Right cardiac atrium (tissue), 5 donors: ENCODE data around the gene SLC39A1. TPM values are rescaled to one million over a fixed set of nuclear protein-coding genes. Genes with fewer than 3 reads are reported as not detected.

Experiments used
- ATAC-seq, 2 donors: fragments of 200-7000 bp; cut with Tn5 transposase; one replicate each; pipeline versions ENCODE4 v1.8.0 to v1.9.1; 2020; ENCODE audit warnings: moderate library complexity in 2 of 2, mild to moderate bottlenecking in 1 of 2
- DNase-seq, 3 donors: peaks; one replicate each; pipeline ENCODE4 v3.0.0-alpha.2; 2020
- H3K27ac ChIP-seq: one replicate; pipeline ENCODE4 v1.5.1; 2013; ENCODE audit warnings: mild to moderate bottlenecking, low read length, control low read depth, moderate library complexity
- H3K27me3 ChIP-seq: one replicate; pipeline ENCODE4 v1.6.1; 2013; ENCODE audit not compliant: control insufficient read depth, insufficient read depth
- H3K4me1 ChIP-seq: one replicate; pipeline ENCODE4 v1.6.1; 2013; ENCODE audit warnings: low read length; ENCODE audit not compliant: control insufficient read depth, insufficient read depth
- H3K4me3 ChIP-seq: one replicate; pipeline ENCODE4 v1.5.1; 2013; ENCODE audit warnings: low read length, control low read depth
- H3K9me3 ChIP-seq: one replicate; pipeline ENCODE4 v1.6.1; 2013; ENCODE audit warnings: low read length; ENCODE audit not compliant: control insufficient read depth
- WGBS: extraction: QIAGEN DNeasy Blood & Tissue Kit; methylation state at CpG from one replicate; pipeline ENCODE4 v1.1.7; 2013; 5-methylcytosine and 5-hydroxymethylcytosine counted together
- intact Hi-C, 4 donors: fragments of 100-400 bp; cut with DNase I; formaldehyde crosslinking; loops; one replicate each; pipeline versions ENCODE4 v1.11.0 to v1.14.0; 2022 to 2023
- polyA plus RNA-seq: library from polyadenylated mRNA; stranded (reverse); fragments of 200-250 nt; gene quantifications from one replicate; pipeline ENCODE4 v1.2.3, GENCODE V29; 2013
- total RNA-seq, 4 donors: library from RNA; stranded (reverse); fragmentation: NEBNext Ultra II Directional; extraction: Animal tissue kit (Norgen Biotek cat#: 25700); gene quantifications; one replicate each; pipeline ENCODE4 v1.2.1, GENCODE V29; 2021
- donor health status: healthy with polysubstance abuse.
- donor health status: DM: no; HTN: yes; CAD: no.
- donor health status: DM: no; HTN: no; CAD: no.
- donor health status: DM: no; HTN: yes; CAD: no; lungs with severe emphysema.
- donor health status: DM: yes; HTN: yes; CAD: no.

SLC39A1 gene
- total and polyA plus RNA-seq, 5 donors = 61.2 to 71.4 (median 63.7) TPM

GRCh38 chr1:153946622-153947241, 16.6 kb downstream of the SLC39A1 start, which contains the start of gene DENND4B:
DENND4B (minus strand) TSS chr1:153946718; CDS start chr1:153944374, 2,344 bp downstream.
- Histone ChIP-seq H3K27me3 (no peaks in the 10 kb centered on the region), H3K4me1 (peaks cover 2% of the 10 kb centered on the region), H3K27ac (peak within 1 kb of the TSS; percentile 97), H3K9me3 (no peaks in the 10 kb centered on the region), H3K4me3 (peak within 1 kb of the TSS; percentile 94)
- peak; percentile 84 to 94 (median 93) for DNase-seq
- ATAC-seq = peak; percentile 78 to 84
- 9% methylated on average over 28 of the region's 28 CpGs for WGBS
- intact Hi-C loops = no loop called here

GRCh38 chr1:153945795-153946621, 17.3 kb downstream of the SLC39A1 start:
- DNase-seq = peak; percentile 92 to 95 (median 95)
- Histone ChIP-seq H3K27ac (peak overlapping the region; percentile 97), H3K9me3 (no peaks in the 10 kb centered on the region), H3K27me3 (no peaks in the 10 kb centered on the region), H3K4me1 (peaks cover 2% of the 10 kb centered on the region), H3K4me3 (peak overlapping the region; percentile 94)
- peak; percentile 87 to 88 for ATAC-seq
- intact Hi-C loops = no loop called here
- under 1% methylated on average over 94 of the region's 95 CpGs for WGBS

GRCh38 chr1:153945131-153945794, 18.1 kb downstream of the SLC39A1 start:
- DNase-seq (peak; percentile 64 to 85 (median 84)), ATAC-seq (peak; percentile 25 to 62)
- peak overlapping the region; percentile 97 for H3K27ac ChIP-seq
- H3K9me3 ChIP-seq = no peaks in the 10 kb centered on the region
- WGBS = 26% methylated on average over 12 of the region's 12 CpGs
- H3K4me3 ChIP-seq = peak overlapping the region; percentile 94
- intact Hi-C loops = no loop called here
- H3K4me1 ChIP-seq = peaks cover 2% of the 10 kb centered on the region
- H3K27me3 ChIP-seq = no peaks in the 10 kb centered on the region

GRCh38 chr1:153944827-153945117, 18.6 kb downstream of the SLC39A1 start:
- peak overlapping the region; percentile 94 for H3K4me3 ChIP-seq
- H3K27ac ChIP-seq = peak overlapping the region; percentile 97
- ATAC-seq = no peak
- no peaks in the 10 kb centered on the region for H3K9me3 ChIP-seq
- no peaks in the 10 kb centered on the region for H3K27me3 ChIP-seq
- intact Hi-C loops = no loop called here
- no peak for DNase-seq
- peaks cover 2% of the 10 kb centered on the region for H3K4me1 ChIP-seq
- 62% methylated on average over 3 of the region's 3 CpGs for WGBS

- no peaks in the 10 kb centered on the region for H3K27me3 ChIP-seq
- H3K4me1 ChIP-seq = peaks cover 2% of the 10 kb centered on the region
- intact Hi-C loops = no loop called here
- 78% methylated on average over 15 of the region's 15 CpGs for WGBS
- peak in 2 of 3 donors; percentile 47 to 68 for DNase-seq
- H3K4me3 ChIP-seq = no peak overlapping the region
- H3K9me3 ChIP-seq = no peaks in the 10 kb centered on the region
- no peak overlapping the region for H3K27ac ChIP-seq
- ATAC-seq = no peak
Measured at GRCh38 chr1:153944005-153944826, 19.1 kb downstream of the SLC39A1 start.

- intact Hi-C loops = no loop called here
- H3K9me3 ChIP-seq = no peaks in the 10 kb centered on the region
- peak in 1 of 3 donors; percentile 49 for DNase-seq
- no peak for ATAC-seq
- no peak overlapping the region for H3K4me3 ChIP-seq
- WGBS = 85% methylated on average over 11 of the region's 11 CpGs
- no peak overlapping the region for H3K27ac ChIP-seq
- H3K27me3 ChIP-seq = no peaks in the 10 kb centered on the region
- peaks cover 2% of the 10 kb centered on the region for H3K4me1 ChIP-seq
Measured at GRCh38 chr1:153942766-153943549, 20.4 kb downstream of the SLC39A1 start.

GRCh38 chr1:153941826-153942725, 21.3 kb downstream of the SLC39A1 start:
- ATAC-seq = no peak
- no peak overlapping the region for H3K4me3 ChIP-seq
- H3K27me3 ChIP-seq = no peaks in the 10 kb centered on the region
- intact Hi-C loops = no loop called here
- no peaks in the 10 kb centered on the region for H3K9me3 ChIP-seq
- peak in 2 of 3 donors; percentile 51 to 61 for DNase-seq
- H3K27ac ChIP-seq = no peak overlapping the region
- H3K4me1 ChIP-seq = peaks cover 2% of the 10 kb centered on the region
- 95% methylated on average over 34 of the region's 34 CpGs for WGBS

GRCh38 chr1:153940756-153941155, 22.6 kb downstream of the SLC39A1 start:
- intact Hi-C loops = no loop called here
- peak in 1 of 3 donors; percentile 20 for DNase-seq
- H3K27me3 ChIP-seq = no peaks in the 10 kb centered on the region
- ATAC-seq = no peak
- no peak overlapping the region for H3K27ac ChIP-seq
- WGBS = 88% methylated on average over 8 of the region's 8 CpGs
- no peak overlapping the region for H3K4me3 ChIP-seq
- H3K9me3 ChIP-seq = no peaks in the 10 kb centered on the region
- H3K4me1 ChIP-seq = peaks cover 2% of the 10 kb centered on the region

- no peaks in the 10 kb centered on the region for H3K27me3 ChIP-seq
- no peak for ATAC-seq
- no peak overlapping the region for H3K4me3 ChIP-seq
- DNase-seq = peak in 1 of 3 donors; percentile 16
- intact Hi-C loops = no loop called here
- no peaks in the 10 kb centered on the region for H3K4me1 ChIP-seq
- no peaks in the 10 kb centered on the region for H3K9me3 ChIP-seq
- 91% methylated on average over 12 of the region's 12 CpGs for WGBS
- no peak overlapping the region for H3K27ac ChIP-seq
Measured at GRCh38 chr1:153939476-153939875, 23.9 kb downstream of the SLC39A1 start.
